HepG2 (cell line): Measurements from ENCODE around the gene C1orf35. TPM values are rescaled to one million over a fixed set of nuclear protein-coding genes. Genes with fewer than 3 reads are reported as not detected.
A peak's percentile ranks its signal among the peaks of the same experiment; 100 is the strongest.

Experiments
- ATAC-seq: fragments of 200-7000 bp; cut with Tn5 transposase; 3 replicates; pipeline ENCODE4 v1.9.1; 2020; ENCODE audit warnings: mild to moderate bottlenecking, moderate library complexity
- BruUV-seq: library from RNA; stranded (reverse); fragments of 400-500 nt; replicated peaks from 2 replicates; lab custom pipeline; 2021; lab: Mats Ljungman, UMichigan
- CTCF ChIA-PET: fragments of 300-600 bp; formaldehyde crosslinking; extraction: SDS; loops from one replicate; lab custom pipeline; 2021; ENCODE audit warnings: low total read pairs, inconsistent platforms, low intra/inter-chr PET ratio; lab: Yijun Ruan, JAX
- POLR2A ChIA-PET: fragments of 350-600 bp; sonication (Branson Sonifier 250); formaldehyde crosslinking; loops from one replicate; lab custom pipeline; 2020; ENCODE audit warnings: antibody characterized with exemption, inconsistent platforms; lab: Yijun Ruan, JAX
- DNase-seq: peaks from one replicate; pipeline ENCODE4 v3.0.0-alpha.2; 2015; ENCODE audit warnings: low spot score
- FAIRE-seq: peaks from 3 replicates; lab custom pipeline; 2011; peaks lifted over from hg19 to GRCh38; lab: Jason Lieb, UNC
- H2AFZ ChIP-seq: one replicate; pipeline ENCODE4 v1.6.1; 2011; ENCODE audit warnings: low read length, inconsistent platforms
- H3K27ac ChIP-seq: fragments of 300-600 bp; 3 replicates; pipeline ENCODE4 v1.8.0; 2011; ENCODE audit warnings: mixed run types, mild to moderate bottlenecking, mixed read lengths, low read length, inconsistent platforms; ENCODE audit not compliant: insufficient read depth; ENCODE audit errors: extremely low read length
- H3K27me3 ChIP-seq, 2 experiments: fragments of 200-600 bp in 1 of 2; 2 replicates in 1 of 2; 3 replicates in 1 of 2; pipeline versions ENCODE4 v1.6.0 to v1.8.0; 2011; ENCODE audit warnings: low read length in 2 of 2, mild to moderate bottlenecking in 2 of 2, moderate library complexity in 2 of 2, inconsistent platforms in 1 of 2; ENCODE audit not compliant: insufficient read depth in 2 of 2, control insufficient read depth in 1 of 2
- H3K36me3 ChIP-seq, 2 experiments: fragments of 200-600 bp in 1 of 2; replicated peaks in 1 of 2; 2 replicates in 1 of 2; 3 replicates in 1 of 2; pipeline versions ENCODE4 v1.5.1 to v1.8.0; 2011; ENCODE audit warnings: low read length in 2 of 2, inconsistent platforms in 1 of 2; ENCODE audit not compliant: insufficient read depth in 2 of 2, control insufficient read depth in 1 of 2
- H3K4me1 ChIP-seq: 2 replicates; pipeline ENCODE4 v1.5.1; 2012; ENCODE audit warnings: low read length, inconsistent platforms; ENCODE audit not compliant: insufficient read depth
- H3K4me2 ChIP-seq: 2 replicates; pipeline ENCODE4 v1.6.0; 2011; ENCODE audit warnings: low read depth, low read length, inconsistent platforms
- H3K4me3 ChIP-seq, 3 experiments: fragments of 200-600 bp in 1 of 3; sonication (generic), shearing (Covaris generic) in 1 of 3; replicated peaks in 1 of 3; 2 replicates each; pipeline ENCODE4 v1.5.1; 2011 to 2016; ENCODE audit warnings: low read length in 3 of 3, inconsistent platforms in 2 of 3, low read depth in 2 of 3, mild to moderate bottlenecking in 2 of 3, control low read depth in 1 of 3, mixed read lengths in 1 of 3; ENCODE audit not compliant: insufficient read depth in 1 of 3
- H3K79me2 ChIP-seq: one replicate; pipeline ENCODE4 v1.6.1; 2011; ENCODE audit warnings: low read length, inconsistent platforms; ENCODE audit not compliant: insufficient read depth
- H3K9ac ChIP-seq: 2 replicates; pipeline ENCODE4 v1.6.0; 2011; ENCODE audit warnings: mild to moderate bottlenecking, low read depth, low read length, inconsistent platforms; ENCODE audit not compliant: insufficient read depth
- H3K9me3 ChIP-seq: 2 replicates; pipeline ENCODE4 v1.5.1; 2012; ENCODE audit warnings: mild to moderate bottlenecking, low read length
- H4K20me1 ChIP-seq: 2 replicates; pipeline ENCODE4 v1.6.0; 2011; ENCODE audit warnings: inconsistent platforms, mild to moderate bottlenecking, low read length, moderate library complexity; ENCODE audit not compliant: insufficient read depth
- BRF2 ChIP-seq: sonication (generic); formaldehyde crosslinking; IDR thresholded peaks from 2 replicates; pipeline ENCODE4 v1.8.1; 2022; ENCODE audit warnings: mild to moderate bottlenecking, missing genetic modification reagents
- NR2F6 ChIP-seq, 2 experiments: IDR thresholded peaks; 2 replicates each; pipeline ENCODE4 v1.6.1; 2016; ENCODE audit warnings: antibody characterized with exemption in 1 of 2, mild to moderate bottlenecking in 1 of 2
- POLR2A ChIP-seq, 2 experiments: IDR thresholded peaks; 2 replicates each; pipeline ENCODE4 v1.6.1; 2011; ENCODE audit warnings: low read depth in 2 of 2, low read length in 2 of 2, mild to moderate bottlenecking in 1 of 2, moderate library complexity in 1 of 2; ENCODE audit not compliant: insufficient read depth in 1 of 2
- SSRP1 ChIP-seq: IDR thresholded peaks from 2 replicates; pipeline ENCODE4 v1.6.1; 2016; ENCODE audit warnings: control low read depth
- TEAD2 ChIP-seq: sonication (generic); formaldehyde crosslinking; IDR thresholded peaks from 2 replicates; pipeline ENCODE4 v1.9.0; 2021; ENCODE audit warnings: missing genetic modification reagents
- ZNF180 ChIP-seq: sonication (generic); formaldehyde crosslinking; IDR thresholded peaks from 2 replicates; pipeline ENCODE4 v1.4.0; 2020; ENCODE audit warnings: low read depth, missing genetic modification reagents, borderline replicate concordance
- ZNF530 ChIP-seq: sonication (generic); formaldehyde crosslinking; IDR thresholded peaks from 2 replicates; pipeline ENCODE4 v1.5.0; 2020; ENCODE audit warnings: low read depth, mild to moderate bottlenecking, missing genetic modification reagents
- ZNF878 ChIP-seq: sonication (generic); formaldehyde crosslinking; IDR thresholded peaks from 2 replicates; pipeline ENCODE4 v1.8.1; 2023; ENCODE audit warnings: mild to moderate bottlenecking, missing genetic modification reagents, moderate library complexity
- ZNF883 ChIP-seq: sonication (generic); formaldehyde crosslinking; IDR thresholded peaks from 2 replicates; pipeline ENCODE4 v1.5.1; 2020; ENCODE audit warnings: mild to moderate bottlenecking, missing genetic modification reagents; ENCODE audit errors: not compliant biosample characterization
- WGBS: methylation state at CpG from one replicate; pipeline ENCODE4 v1.1.6; 2017; ENCODE audit warnings: low lambda C conversion rate; 5-methylcytosine and 5-hydroxymethylcytosine counted together
- in situ Hi-C: cut with HindIII; loops from 2 replicates; pipeline ENCODE4 v1.10.0; 2017; ENCODE audit warnings: low pct_unique_long_range_greater_than_20kb; ENCODE audit not compliant: extremely low pct_ligation_motif_present
- intact Hi-C: fragments of 100-400 bp; cut with micrococcal nuclease; formaldehyde crosslinking; loops from one replicate; pipeline ENCODE4 v1.10.0; 2022; ENCODE audit not compliant: unreplicated experiment
- polyA plus RNA-seq, 8 experiments: library from polyadenylated mRNA; depleted of rRNA in 3 of 8; stranded (reverse) in 7 of 8; unstranded in 1 of 8; fragments of >200 nt; fragmentation: Illumina TruSeq in 4 of 8; extraction: Trizol in 4 of 8; gene quantifications; 2 replicates each; pipeline versions ENCODE4 v1.2.1 to v1.2.3, GENCODE V29; 2011 to 2016; ENCODE audit warnings: low read depth in 4 of 8, missing spikeins in 1 of 8, mixed read lengths in 1 of 8; ENCODE audit not compliant: insufficient read depth in 1 of 8
- total RNA-seq, 5 experiments: library from RNA; depleted of rRNA; stranded (reverse); fragments of >200 nt; fragmentation: Illumina TruSeq; extraction: Trizol; gene quantifications; 2 replicates each; pipeline ENCODE4 v1.2.3, GENCODE V29; 2016; ENCODE audit warnings: low read depth in 1 of 5
- TF ChIP-seq, protein P1 (sequence below): sonication (generic); formaldehyde crosslinking; IDR thresholded peaks from 2 replicates; pipeline ENCODE4 v1.4.0; 2020; ENCODE audit warnings: missing genetic modification reagents, borderline replicate concordance
- TF ChIP-seq, protein P2 (sequence below): sonication (generic); formaldehyde crosslinking; IDR thresholded peaks from 2 replicates; pipeline ENCODE4 v1.8.1; 2023; ENCODE audit warnings: mild to moderate bottlenecking, missing genetic modification reagents, borderline replicate concordance

The C1orf35 gene
- total and polyA plus RNA-seq, 2 of the 13 experiments (the other 11 are each of a cell fraction or from before 2014, with no cell fraction given): 8.1 to 19.3 TPM

- TF ChIP-seq ZNF530: no peak
- TF ChIP-seq ZNF878: no peak
- no peak for TF ChIP-seq TEAD2 (CRISPR knock-in tag)
- TF ChIP-seq ZNF883 (CRISPR knock-in tag): no peak
These were observed 17.7 kb downstream of the C1orf35 start (continued) for GRCh38 chr1:228085287-228085951.

DNA sequence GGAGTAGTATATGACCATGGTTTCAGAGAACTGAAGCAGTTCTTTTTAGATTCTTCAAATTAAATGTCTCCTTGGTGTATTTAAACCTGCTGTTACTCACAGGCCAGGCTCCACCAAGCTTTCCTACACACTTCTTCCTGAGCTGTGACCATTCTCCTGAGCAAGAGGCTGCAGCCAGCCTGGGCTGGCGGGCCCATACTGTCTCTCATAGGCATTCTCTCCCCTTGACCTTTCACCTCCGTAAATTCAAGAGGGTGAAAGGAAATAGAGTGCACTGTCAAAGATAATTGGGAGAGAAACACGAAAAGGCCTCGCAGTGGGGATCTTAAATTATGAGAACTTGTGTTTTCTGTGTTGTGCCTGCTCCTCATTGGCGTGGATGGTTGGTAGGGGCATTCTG, 18.3 kb downstream of the C1orf35 start:
- CTCF ChIA-PET: no interaction called here
- H3K27me3 ChIP-seq: no peaks in the 10 kb centered on the region; a peak in 1 of 5 replicates
- POLR2A ChIA-PET: interaction anchor here (1.0 to 2.0 kb wide), 5 partner anchors 14 to 82 kb away, joined by 3 to 10 read pairs (median 4); partner anchors contain the start of genes IBA57 and MRPL55
- ATAC-seq (no peak), FAIRE-seq (no peak), DNase-seq (no peak)
- H3K27ac ChIP-seq: peak overlapping the region; percentile 86
- 38% methylated on average over 5 of the region's 5 CpGs for WGBS
- H4K20me1 ChIP-seq: peaks cover 65% of the 10 kb centered on the region
- peaks cover 6 to 32% of the 10 kb centered on the region in 2 experiments for H3K36me3 ChIP-seq
- H3K79me2 ChIP-seq: peaks cover 85% of the 10 kb centered on the region
- TF ChIP-seq SSRP1 (no peak), ZNF180 (CRISPR knock-in tag) (no peak), BRF2 (no peak), NR2F6 (IDR thresholded peaks at IDR 0.05) (peak; percentile 37; the same call in 1 of the 2 replicates), NR2F6 (CRISPR knock-in tag; IDR thresholded peaks at IDR 0.05) (0 out of 2 replicates have a peak, but pooled peaks have one; percentile 16), POLR2A (IDR thresholded peaks at IDR 0.05; ENCODE audit: insufficient read depth in 1 of 2, low read depth in 2 of 2, low read length in 2 of 2) (peak in 1 of 2 experiments; percentile 7; a peak in 2 of 4 replicates)
- TF ChIP-seq, protein P1, sequence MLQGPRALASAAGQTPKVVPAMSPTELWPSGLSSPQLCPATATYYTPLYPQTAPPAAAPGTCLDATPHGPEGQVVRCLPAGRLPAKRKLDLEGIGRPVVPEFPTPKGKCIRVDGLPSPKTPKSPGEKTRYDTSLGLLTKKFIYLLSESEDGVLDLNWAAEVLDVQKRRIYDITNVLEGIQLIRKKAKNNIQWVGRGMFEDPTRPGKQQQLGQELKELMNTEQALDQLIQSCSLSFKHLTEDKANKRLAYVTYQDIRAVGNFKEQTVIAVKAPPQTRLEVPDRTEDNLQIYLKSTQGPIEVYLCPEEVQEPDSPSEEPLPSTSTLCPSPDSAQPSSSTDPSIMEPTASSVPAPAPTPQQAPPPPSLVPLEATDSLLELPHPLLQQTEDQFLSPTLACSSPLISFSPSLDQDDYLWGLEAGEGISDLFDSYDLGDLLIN (CRISPR knock-in tag): no peak
- TF ChIP-seq, protein P2, sequence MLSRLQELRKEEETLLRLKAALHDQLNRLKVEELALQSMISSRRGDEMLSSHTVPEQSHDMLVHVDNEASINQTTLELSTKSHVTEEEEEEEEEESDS (CRISPR knock-in tag): no peak
- no TSS peak for BruUV-seq
- H3K9ac ChIP-seq: peak overlapping the region; percentile 100
- H3K4me1 ChIP-seq: peaks cover 65% of the 10 kb centered on the region
- no peaks in the 10 kb centered on the region for H3K9me3 ChIP-seq
- intact Hi-C loops: loop anchor here (10.0 kb wide), 1 partner anchor 1150 kb away; no protein-coding TSS in a partner anchor
- peak overlapping the region; percentile 82 to 100 (median 85) for H3K4me3 ChIP-seq
- H3K4me2 ChIP-seq: peak overlapping the region; percentile 91
- in situ Hi-C loops: no loop called here
- H2AFZ ChIP-seq: no peak overlapping the region
